Measurements from ENCODE around the gene PDE8A. TPM values are rescaled to one million over a fixed set of nuclear protein-coding genes. Genes with fewer than 3 reads are reported as not detected.

Gene PDE8A
- total and polyA plus RNA-seq, 2 of the 4 experiments (the other 2 are of a cell fraction) = 32.4 to 35.9 TPM

DNA sequence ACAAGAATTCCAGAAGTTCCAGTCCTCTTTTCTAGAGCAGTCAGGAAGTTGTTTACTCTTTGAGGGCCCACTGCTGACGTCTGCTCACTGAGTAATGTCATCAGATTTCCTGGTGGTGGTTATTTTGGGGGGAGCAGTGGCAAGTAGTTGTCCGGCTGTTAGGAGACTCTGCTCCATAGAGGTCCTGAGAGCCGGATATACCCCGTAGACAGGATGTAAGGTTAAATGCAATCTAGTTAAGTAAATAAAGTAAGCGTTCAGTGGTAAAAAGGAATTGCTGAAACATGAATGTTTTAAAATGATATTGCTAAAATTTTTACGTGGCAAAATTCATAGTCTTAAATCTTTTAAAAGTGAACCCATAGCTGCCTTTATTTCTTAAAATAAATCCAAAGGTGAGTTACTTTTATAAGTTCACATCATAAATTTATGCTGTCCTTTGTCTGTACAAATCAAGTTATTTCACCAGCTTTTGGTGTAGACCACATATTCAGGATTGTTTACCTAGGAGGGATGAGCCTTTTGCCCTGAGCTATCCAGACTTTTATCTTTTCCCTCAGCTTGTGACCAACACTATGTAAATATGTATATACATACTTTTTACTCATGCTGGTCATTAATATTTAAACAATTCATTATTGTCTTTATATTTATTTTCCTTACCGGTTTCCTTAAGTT, 65.8 kb downstream of the PDE8A start:
- in situ Hi-C loops (cut with MboI; ENCODE audit: low sequenced_read_pairs) (no loop called here), dilution Hi-C loops (cut with HindIII; ENCODE audit: low sequenced_read_pairs, unreplicated experiment) (loop anchor here (10.0 kb wide), 1 partner anchor 93 kb away; no protein-coding TSS in a partner anchor), intact Hi-C loops (cut with micrococcal nuclease) (loop anchor here (5.0 to 10.0 kb wide), 2 partner anchors 200 to 463 kb away; no protein-coding TSS in a partner anchor)
- Histone ChIP-seq H2AK5ac (ENCODE audit: low read depth, low read length) (no peak overlapping the region; the same call in 1 of the 2 replicates), H2BK15ac (ENCODE audit: low read depth, low read length) (0 out of 3 replicates have a peak overlapping the region, but pooled peaks have one; percentile 12), H3K56ac (ENCODE audit: extremely low read depth, insufficient read depth, low read length) (peak overlapping the region; percentile 88), H4K20me1 (ENCODE audit: insufficient read depth, low read length) (no peaks in the 10 kb centered on the region), H2AFZ (replicated peaks; ENCODE audit: low read length, poor library complexity) (no peak overlapping the region), H4K91ac (ENCODE audit: insufficient read depth, low read depth, low read length) (peak overlapping the region; percentile 29; the same call in 1 of the 2 replicates), H3K18ac (ENCODE audit: low read depth, low read length) (peak overlapping the region; percentile 79), H2BK5ac (ENCODE audit: low read depth, low read length, poor library complexity, severe bottlenecking) (peak overlapping the region; percentile 97), H2BK120ac (ENCODE audit: low read depth, low read length) (peak overlapping the region; percentile 73; the same call in 1 of the 2 replicates), H3K79me1 (ENCODE audit: low read depth in 1 of 2, low read length in 2 of 2) (peaks cover 10 to 52% of the 10 kb centered on the region in 2 experiments), H3K27ac (ENCODE audit: insufficient read depth, low read length) (peak overlapping the region; percentile 69; the same call in 1 of the 2 replicates), H4K5ac (ENCODE audit: low read depth, low read length) (no peak overlapping the region), H3K9me1 (ENCODE audit: insufficient read depth, low read length) (peaks cover 3% of the 10 kb centered on the region; the same call in 1 of the 2 replicates), H3K9me3 (ENCODE audit: control insufficient read depth, insufficient read depth, low read length) (no peaks in the 10 kb centered on the region), H3K14ac (replicated peaks; ENCODE audit: low read depth, low read length) (peak overlapping the region; percentile 67; the same call in 1 of the 2 replicates), H4K8ac (ENCODE audit: low read depth in 2 of 2, low read length in 2 of 2) (peak overlapping the region in 1 of 2 experiments; percentile 76; a peak in 2 of 4 replicates), H3K4me1 (ENCODE audit: control insufficient read depth, insufficient read depth, low read length) (peaks cover 4% of the 10 kb centered on the region), H3K4me2 (ENCODE audit: low read depth, low read length) (peak overlapping the region; percentile 74; the same call in 1 of the 2 replicates), H3K4me3 (ENCODE audit: insufficient read depth, low read depth, low read length) (no peak overlapping the region), H3K23ac (ENCODE audit: low read depth, low read length) (peak overlapping the region; percentile 74; the same call in 1 of the 2 replicates), H3K9ac (ENCODE audit: low read depth, low read length) (no peak overlapping the region; the same call in 1 of the 2 replicates), H3K36me3 (ENCODE audit: control insufficient read depth, insufficient read depth, low read length) (no peaks in the 10 kb centered on the region), H3K27me3 (ENCODE audit: control insufficient read depth, insufficient read depth, low read length) (no peaks in the 10 kb centered on the region), H2BK20ac (ENCODE audit: low read depth, low read length) (peak overlapping the region; percentile 88; the same call in 1 of the 2 replicates), H2AK9ac (replicated peaks; ENCODE audit: low read depth, low read length, poor library complexity) (no peak overlapping the region), H3K4ac (ENCODE audit: low read depth, low read length) (peak overlapping the region; percentile 65; the same call in 1 of the 2 replicates)
- TF ChIP-seq RCOR1 (IDR thresholded peaks at IDR 0.05; ENCODE audit: insufficient replicate concordance, low read length) (peak; percentile 90), SMC3 (IDR thresholded peaks at IDR 0.05; ENCODE audit: low read depth, low read length) (peak; percentile 26; the same call in 1 of the 2 replicates), MAZ (IDR thresholded peaks at IDR 0.05; ENCODE audit: borderline replicate concordance, low read depth, low read length) (peak; percentile 54; the same call in 1 of the 2 replicates), RFX5 (IDR thresholded peaks at IDR 0.05; ENCODE audit: low read depth, low read length) (0 out of 2 replicates have a peak, but pooled peaks have one; percentile 31), CHD1 (IDR thresholded peaks at IDR 0.05; ENCODE audit: low read depth, low read length) (no peak; the same call in 1 of the 2 replicates), POLR2A (IDR thresholded peaks at IDR 0.05; ENCODE audit: low read depth, low read length) (peak; percentile 70; the same call in 1 of the 2 replicates), MAFK (IDR thresholded peaks at IDR 0.05; ENCODE audit: low read depth, low read length) (peak; percentile 30; the same call in 1 of the 2 replicates), BHLHE40 (IDR thresholded peaks at IDR 0.05; ENCODE audit: low read depth, low read length) (no peak), FOS (IDR thresholded peaks at IDR 0.05; ENCODE audit: low read depth, low read length) (peak; percentile 75), CEBPB (IDR thresholded peaks at IDR 0.05; ENCODE audit: low read depth, low read length) (peak; percentile 52; the same call in 1 of the 2 replicates)
- TF ChIP-seq, protein P1, sequence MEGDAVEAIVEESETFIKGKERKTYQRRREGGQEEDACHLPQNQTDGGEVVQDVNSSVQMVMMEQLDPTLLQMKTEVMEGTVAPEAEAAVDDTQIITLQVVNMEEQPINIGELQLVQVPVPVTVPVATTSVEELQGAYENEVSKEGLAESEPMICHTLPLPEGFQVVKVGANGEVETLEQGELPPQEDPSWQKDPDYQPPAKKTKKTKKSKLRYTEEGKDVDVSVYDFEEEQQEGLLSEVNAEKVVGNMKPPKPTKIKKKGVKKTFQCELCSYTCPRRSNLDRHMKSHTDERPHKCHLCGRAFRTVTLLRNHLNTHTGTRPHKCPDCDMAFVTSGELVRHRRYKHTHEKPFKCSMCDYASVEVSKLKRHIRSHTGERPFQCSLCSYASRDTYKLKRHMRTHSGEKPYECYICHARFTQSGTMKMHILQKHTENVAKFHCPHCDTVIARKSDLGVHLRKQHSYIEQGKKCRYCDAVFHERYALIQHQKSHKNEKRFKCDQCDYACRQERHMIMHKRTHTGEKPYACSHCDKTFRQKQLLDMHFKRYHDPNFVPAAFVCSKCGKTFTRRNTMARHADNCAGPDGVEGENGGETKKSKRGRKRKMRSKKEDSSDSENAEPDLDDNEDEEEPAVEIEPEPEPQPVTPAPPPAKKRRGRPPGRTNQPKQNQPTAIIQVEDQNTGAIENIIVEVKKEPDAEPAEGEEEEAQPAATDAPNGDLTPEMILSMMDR (conservative IDR thresholded peaks at IDR 0.05; ENCODE audit: low read depth, low read length) = no peak
- TF ChIP-seq, protein P2, sequence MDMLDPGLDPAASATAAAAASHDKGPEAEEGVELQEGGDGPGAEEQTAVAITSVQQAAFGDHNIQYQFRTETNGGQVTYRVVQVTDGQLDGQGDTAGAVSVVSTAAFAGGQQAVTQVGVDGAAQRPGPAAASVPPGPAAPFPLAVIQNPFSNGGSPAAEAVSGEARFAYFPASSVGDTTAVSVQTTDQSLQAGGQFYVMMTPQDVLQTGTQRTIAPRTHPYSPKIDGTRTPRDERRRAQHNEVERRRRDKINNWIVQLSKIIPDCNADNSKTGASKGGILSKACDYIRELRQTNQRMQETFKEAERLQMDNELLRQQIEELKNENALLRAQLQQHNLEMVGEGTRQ (IDR thresholded peaks at IDR 0.05; ENCODE audit: low read depth, low read length) = no peak
- DNase-seq (peak; percentile 99), ATAC-seq (ENCODE audit: low read depth) (peak; percentile 94)
- ChIA-PET POLR2A (ENCODE audit: unreplicated experiment) (no interaction called here), CTCF (interaction anchor here (1.0 to 2.0 kb wide), 2 partner anchors 88 to 92 kb away, joined by 3 to 10 read pairs; no protein-coding TSS in a partner anchor)
- BruUV-seq (replicated peaks) = TSS peak; percentile 57
- WGBS, 2 experiments (ENCODE audit: extremely low coverage in 2 of 2, insufficient read length in 1 of 2) = no CpG with 5 or more reads among the region's 7 CpGs
